GM21717 (cell line): ENCODE measurements around the gene PPM1G.

Experiments
- ATAC-seq: cut with Tn5 transposase; IDR thresholded peaks from one replicate; pipeline ENCODE4 v1.9.1; 2021; ENCODE audit warnings: mild to moderate bottlenecking, moderate library complexity; ENCODE audit not compliant: unreplicated experiment

The PPM1G gene

GRCh38 chr2:27336173-27336572 lies 73.2 kb downstream of the PPM1G start:
- ATAC-seq = no peak

GRCh38 chr2:27335311-27335710 lies 74.1 kb downstream of the PPM1G start:
- ATAC-seq = no peak
